HG02678 (cell line): Measurements from ENCODE around the gene RAE1.

Experiments
- ATAC-seq: cut with Tn5 transposase; IDR thresholded peaks from one replicate; pipeline ENCODE4 v1.9.1; 2021; ENCODE audit warnings: mild to moderate bottlenecking, moderate library complexity; ENCODE audit not compliant: unreplicated experiment

The RAE1 gene

GRCh38 chr20:57351042-57351783 lies at the start of gene RAE1:
TSS of gene RAE1 (plus strand) at chr20:57351255. CDS start at chr20:57354039, 2,784 bp downstream.
- peak; percentile 78 for ATAC-seq

- ATAC-seq, result no peak
These were observed 44.3 kb upstream of the RAE1 start for GRCh38 chr20:57306747-57307146.

GRCh38 chr20:57308451-57309271 lies 42.4 kb upstream of the RAE1 start:
- no peak for ATAC-seq

- ATAC-seq, result no peak
These were observed 41.4 kb upstream of the RAE1 start for GRCh38 chr20:57309544-57310115.

GRCh38 chr20:57310821-57311514 lies 40.1 kb upstream of the RAE1 start:
- ATAC-seq, result no peak

- ATAC-seq, result no peak
These were observed 38.9 kb upstream of the RAE1 start for GRCh38 chr20:57312138-57312537.

- no peak for ATAC-seq
These were observed 37.8 kb upstream of the RAE1 start for GRCh38 chr20:57313230-57313629.

GRCh38 chr20:57313951-57314350 lies 37.1 kb upstream of the RAE1 start:
- no peak for ATAC-seq

- no peak for ATAC-seq
These were observed 35.7 kb upstream of the RAE1 start for GRCh38 chr20:57315083-57315975.

- ATAC-seq, result no peak
These were observed 35.0 kb upstream of the RAE1 start for GRCh38 chr20:57315976-57316480.

- ATAC-seq, result no peak
These were observed 34.3 kb upstream of the RAE1 start for GRCh38 chr20:57316795-57317201.

- ATAC-seq, result no peak
These were observed 33.7 kb upstream of the RAE1 start for GRCh38 chr20:57317316-57317788.

- no peak for ATAC-seq
These were observed 33.2 kb upstream of the RAE1 start for GRCh38 chr20:57317789-57318371.

GRCh38 chr20:57319584-57319983 lies 31.5 kb upstream of the RAE1 start:
- no peak for ATAC-seq

- no peak for ATAC-seq
These were observed 30.7 kb upstream of the RAE1 start for GRCh38 chr20:57320358-57320757.

GRCh38 chr20:57321142-57321541 lies 29.9 kb upstream of the RAE1 start:
- no peak for ATAC-seq

- ATAC-seq, result no peak
These were observed 28.6 kb upstream of the RAE1 start for GRCh38 chr20:57322476-57322875.

- no peak for ATAC-seq
These were observed 28.0 kb upstream of the RAE1 start for GRCh38 chr20:57323034-57323433.

- ATAC-seq, result no peak
These were observed 25.3 kb upstream of the RAE1 start for GRCh38 chr20:57325632-57326356.
